T47D (cell line): ENCODE results near the gene NEU4.
A peak's percentile ranks its signal among the peaks of the same experiment; 100 is the strongest.
"Not testable (repeated sequence)": the region's sequence is repeated elsewhere in the genome, so short reads cannot be mapped to it uniquely, and the experiment has no call there.

Experiments
- DNase-seq, 2 experiments: peaks; one replicate each; pipeline versions ENCODE4 v3.0.0 to v3.0.0-alpha.2; 2011 to 2012; ENCODE audit warnings: low read depth in 1 of 2, low spot score in 1 of 2
- JUND ChIP-seq: IDR thresholded peaks from 2 replicates; pipeline ENCODE4 v1.6.1; 2012; ENCODE audit warnings: low read depth
- in situ Hi-C: cut with HindIII; loops from 2 replicates; pipeline ENCODE4 v1.10.0; 2016; ENCODE audit warnings: low sequenced_read_pairs, low pct_unique_long_range_greater_than_20kb

NEU4 gene

GRCh38 chr2:241815477-241816430 is 6.8 kb downstream of the NEU4 start:
- in situ Hi-C loops = no loop called here
- DNase-seq = no peak
- TF ChIP-seq JUND = no peak

GRCh38 chr2:241816431-241817121 is 7.6 kb downstream of the NEU4 start:
- in situ Hi-C loops = no loop called here
- no peak for DNase-seq

GRCh38 chr2:241817126-241817820 is 8.3 kb downstream of the NEU4 start:
- TF ChIP-seq JUND = no peak
- in situ Hi-C loops = no loop called here
- no peak for DNase-seq

More at GRCh38 chr2:241816431-241817121, 7.6 kb downstream of the NEU4 start:
- no peak for TF ChIP-seq JUND

- in situ Hi-C loops, DNase-seq: not testable (repeated sequence)
Measured at GRCh38 chr2:241817821-241818215, 8.8 kb downstream of the NEU4 start.

GRCh38 chr2:241818229-241818942 is 9.4 kb downstream of the NEU4 start:
- TF ChIP-seq JUND = no peak
- in situ Hi-C loops = no loop called here
- no peak for DNase-seq

GRCh38 chr2:241818943-241819270 is 9.9 kb downstream of the NEU4 start:
- TF ChIP-seq JUND = no peak
- in situ Hi-C loops = no loop called here
- DNase-seq = no peak

- DNase-seq, in situ Hi-C loops: not testable (repeated sequence)
Measured at GRCh38 chr2:241819947-241820624, 11.1 kb downstream of the NEU4 start.

- in situ Hi-C loops = no loop called here
- no peak for DNase-seq
- no peak for TF ChIP-seq JUND
Measured at GRCh38 chr2:241820625-241821384, 11.8 kb downstream of the NEU4 start.

- no peak for TF ChIP-seq JUND
- in situ Hi-C loops = no loop called here
- DNase-seq = peak in 1 of 2 experiments; percentile 16
Measured at GRCh38 chr2:241821460-241822263, 12.7 kb downstream of the NEU4 start.

GRCh38 chr2:241822264-241822623 is 13.3 kb downstream of the NEU4 start:
- in situ Hi-C loops = no loop called here
- DNase-seq = no peak
- no peak for TF ChIP-seq JUND

- in situ Hi-C loops, DNase-seq: not testable (repeated sequence)
Measured at GRCh38 chr2:241823531-241824437, 14.8 kb downstream of the NEU4 start.
